T-cell (primary cell): ENCODE results near the gene ZNF664. TPM values are rescaled to one million over a fixed set of nuclear protein-coding genes. Genes with fewer than 3 reads are reported as not detected.

Experiments
- ATAC-seq, 4 experiments: fragments of 200-7000 bp in 3 of 4; fragments of 150-1000 bp in 1 of 4; cut with Tn5 transposase; replicated peaks in 1 of 4; 1 replicate in 3 of 4; 2 replicates in 1 of 4; pipeline ENCODE4 v1.10.0; 2021; ENCODE audit warnings: moderate library complexity in 3 of 4, mild to moderate bottlenecking in 2 of 4, moderate number of reproducible peaks in 1 of 4
- CTCF ChIA-PET, 2 donors: fragments of 300-600 bp; sonication (Branson Sonifier 250); formaldehyde crosslinking; loops; one replicate each; lab custom pipeline; 2022; ENCODE audit warnings: antibody characterized with exemption in 2 of 2; lab: Charles Lee
- POLR2A ChIA-PET, 2 donors: fragments of 300-600 bp; sonication (Branson Sonifier 250); formaldehyde crosslinking; loops; one replicate each; lab custom pipeline; 2022; ENCODE audit warnings: antibody characterized with exemption in 2 of 2; lab: Charles Lee
- DNase-seq, 35 experiments: peaks; one replicate each; pipeline versions ENCODE4 v3.0.0 to v3.0.0-alpha.2; 2013 to 2023
- H3K27ac ChIP-seq: one replicate; pipeline ENCODE4 v1.5.1; 2013; ENCODE audit warnings: low read length
- H3K27me3 ChIP-seq, 2 experiments: replicated peaks in 1 of 2; 1 replicate in 1 of 2; 2 replicates in 1 of 2; pipeline versions ENCODE4 v1.6.1 to v1.7.0; 2013; ENCODE audit warnings: low read length in 1 of 2, mixed read lengths in 1 of 2; ENCODE audit not compliant: control insufficient read depth in 2 of 2, insufficient read depth in 2 of 2; ENCODE audit errors: extremely low read depth in 1 of 2
- H3K36me3 ChIP-seq, 2 donors: 1 replicate in 1 of 2; 2 replicates in 1 of 2; pipeline versions ENCODE4 v1.6.1 to v1.7.0; 2013; ENCODE audit warnings: low read length in 1 of 2; ENCODE audit not compliant: control insufficient read depth in 2 of 2, insufficient read depth in 1 of 2; ENCODE audit errors: extremely low read depth in 1 of 2
- H3K4me1 ChIP-seq, 2 experiments: 1 replicate in 1 of 2; 2 replicates in 1 of 2; pipeline versions ENCODE4 v1.6.1 to v1.7.0; 2013; ENCODE audit warnings: low read length in 2 of 2, mixed read lengths in 1 of 2; ENCODE audit not compliant: insufficient read depth in 2 of 2, control insufficient read depth in 1 of 2; ENCODE audit errors: extremely low read depth in 1 of 2
- H3K4me3 ChIP-seq, 2 donors: 1 replicate in 1 of 2; 2 replicates in 1 of 2; pipeline versions ENCODE4 v1.5.1 to v1.7.0; 2013; ENCODE audit warnings: mild to moderate bottlenecking in 2 of 2, low read length in 1 of 2, moderate library complexity in 1 of 2; ENCODE audit not compliant: control insufficient read depth in 1 of 2; ENCODE audit errors: extremely low read depth in 1 of 2
- H3K9me3 ChIP-seq: 2 replicates; pipeline ENCODE4 v1.7.0; 2013
- H3K27ac Mint-ChIP-seq, 2 donors: one replicate each; pipeline ENCODE4 v1.8.0; 2020 to 2021; ENCODE audit warnings: mild to moderate bottlenecking in 2 of 2, mixed read lengths in 2 of 2
- H3K27me3 Mint-ChIP-seq, 2 donors: one replicate each; pipeline ENCODE4 v1.8.0; 2021 to 2022; ENCODE audit warnings: mixed read lengths in 2 of 2
- H3K36me3 Mint-ChIP-seq: one replicate; pipeline ENCODE4 v1.8.0; 2021; ENCODE audit warnings: mixed read lengths
- H3K4me1 Mint-ChIP-seq, 3 donors: one replicate each; pipeline ENCODE4 v1.8.0; 2020 to 2022; ENCODE audit warnings: mixed read lengths in 3 of 3, mild to moderate bottlenecking in 1 of 3
- H3K4me3 Mint-ChIP-seq, 3 donors: one replicate each; pipeline ENCODE4 v1.8.0; 2020 to 2022; ENCODE audit warnings: mild to moderate bottlenecking in 3 of 3, mixed read lengths in 3 of 3, moderate library complexity in 3 of 3
- H3K9me3 Mint-ChIP-seq, 3 donors: one replicate each; pipeline ENCODE4 v1.8.0; 2020 to 2022; ENCODE audit warnings: mixed read lengths in 3 of 3
- WGBS: methylation state at CpG from one replicate; pipeline ENCODE4 v1.1.5; 2013; ENCODE audit warnings: missing lambda C conversion rate; ENCODE audit not compliant: insufficient coverage; 5-methylcytosine and 5-hydroxymethylcytosine counted together
- total RNA-seq, 35 experiments: library from RNA in 6 of 35; stranded (reverse) in 6 of 35; fragments of 120-200 nt in 1 of 35; gene quantifications; one replicate each; pipeline versions ENCODE4 v1.2.1 to v1.2.4 and lab custom pipeline; 2013 to 2026

ZNF664 gene
- total RNA-seq, 5 donors from 2014 or later (not counting 1 experiment from before 2014, with no cell fraction given): 30.6 to 58.2 (median 56.1) TPM

- H3K27me3 ChIP-seq: no peaks in the 10 kb centered on the region
- no peak overlapping the region for H3K27ac Mint-ChIP-seq
- H3K4me3 Mint-ChIP-seq: no peak overlapping the region
- H3K9me3 ChIP-seq: no peaks in the 10 kb centered on the region
- ATAC-seq (no peak), DNase-seq (no peak)
- ChIA-PET POLR2A (no interaction called here), CTCF (no interaction called here)
- H3K9me3 Mint-ChIP-seq: no peaks in the 10 kb centered on the region
- no peaks in the 10 kb centered on the region for H3K27me3 Mint-ChIP-seq
- peaks cover 51% of the 10 kb centered on the region for H3K36me3 Mint-ChIP-seq
- no peak overlapping the region for H3K4me3 ChIP-seq
- no peaks in the 10 kb centered on the region for H3K4me1 ChIP-seq
- peaks cover 22 to 44% (median 27%) of the 10 kb centered on the region in 3 donors for H3K4me1 Mint-ChIP-seq
- H3K27ac ChIP-seq: no peak overlapping the region
- no CpG with 5 or more reads among the region's 5 CpGs for WGBS
- peaks cover 3 to 49% of the 10 kb centered on the region in 2 donors for H3K36me3 ChIP-seq
Observed at GRCh38 chr12:123989168-123989567, 16.2 kb downstream of the ZNF664 start.

GRCh38 chr12:123989753-123990152 lies 16.7 kb downstream of the ZNF664 start:
- H3K27ac ChIP-seq: no peak overlapping the region
- ChIA-PET POLR2A (no interaction called here), CTCF (no interaction called here)
- no peaks in the 10 kb centered on the region for H3K9me3 ChIP-seq
- no peaks in the 10 kb centered on the region for H3K4me1 ChIP-seq
- Mint-ChIP-seq H3K9me3 (no peaks in the 10 kb centered on the region), H3K27ac (no peak overlapping the region), H3K4me1 (peaks cover 24 to 44% (median 27%) of the 10 kb centered on the region in 3 donors), H3K27me3 (no peaks in the 10 kb centered on the region), H3K36me3 (peaks cover 51% of the 10 kb centered on the region), H3K4me3 (no peak overlapping the region)
- H3K27me3 ChIP-seq: no peaks in the 10 kb centered on the region
- no peak overlapping the region for H3K4me3 ChIP-seq
- no CpG with 5 or more reads among the region's 1 CpG for WGBS
- H3K36me3 ChIP-seq: peaks cover 3 to 49% of the 10 kb centered on the region in 2 donors
- ATAC-seq: no peak
- DNase-seq: no peak

GRCh38 chr12:123990511-123990910 lies 17.5 kb downstream of the ZNF664 start:
- no peak overlapping the region for H3K4me3 Mint-ChIP-seq
- DNase-seq (no peak), ATAC-seq (no peak)
- 89% methylated on average over 3 of the region's 4 CpGs for WGBS
- Histone ChIP-seq H3K27ac (no peak overlapping the region), H3K27me3 (no peaks in the 10 kb centered on the region), H3K9me3 (no peaks in the 10 kb centered on the region), H3K4me1 (peaks cover 0 to under 1% of the 10 kb centered on the region in 2 experiments), H3K4me3 (no peak overlapping the region), H3K36me3 (peaks cover 3 to 49% of the 10 kb centered on the region in 2 donors)
- ChIA-PET CTCF (no interaction called here), POLR2A (no interaction called here)
- no peak overlapping the region for H3K27ac Mint-ChIP-seq
- H3K9me3 Mint-ChIP-seq: no peaks in the 10 kb centered on the region
- H3K27me3 Mint-ChIP-seq: no peaks in the 10 kb centered on the region
- H3K4me1 Mint-ChIP-seq: peaks cover 31 to 47% (median 34%) of the 10 kb centered on the region in 3 donors
- peaks cover 53% of the 10 kb centered on the region for H3K36me3 Mint-ChIP-seq

DNA sequence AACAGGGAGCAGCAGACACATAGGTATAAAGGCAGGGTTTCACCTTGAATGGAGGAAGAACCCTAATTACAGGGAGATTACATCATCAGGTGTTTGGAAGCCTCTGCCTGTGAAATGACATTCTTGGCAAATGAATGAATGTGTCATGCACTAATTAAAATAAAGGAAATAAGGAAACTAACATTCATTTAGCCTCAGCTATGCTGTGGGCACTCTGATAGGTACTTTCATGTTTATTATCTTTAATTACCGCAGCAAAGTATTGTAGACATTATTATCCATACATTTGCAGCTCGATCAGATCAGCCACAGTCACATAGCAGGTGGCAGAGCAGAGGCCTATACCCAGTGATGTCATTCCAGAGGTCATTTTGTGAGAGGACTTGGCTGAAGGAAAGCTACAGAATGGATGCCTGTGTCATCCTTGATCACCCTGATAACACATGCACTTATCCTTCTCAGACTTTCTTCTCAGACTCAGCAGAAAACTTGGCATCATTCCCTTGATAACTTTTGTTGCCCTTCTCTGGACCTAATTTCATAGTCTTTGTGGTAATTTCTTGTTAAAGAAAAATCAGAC lies 18.4 kb downstream of the ZNF664 start:
- Mint-ChIP-seq H3K27ac (no peak overlapping the region), H3K4me3 (no peak overlapping the region), H3K4me1 (peaks cover 38 to 53% (median 40%) of the 10 kb centered on the region in 3 donors), H3K36me3 (peaks cover 57% of the 10 kb centered on the region), H3K9me3 (no peaks in the 10 kb centered on the region), H3K27me3 (no peaks in the 10 kb centered on the region)
- Histone ChIP-seq H3K4me1 (peaks cover 3 to 5% of the 10 kb centered on the region in 2 experiments), H3K36me3 (peaks cover 3 to 45% of the 10 kb centered on the region in 2 donors), H3K27me3 (no peaks in the 10 kb centered on the region), H3K9me3 (no peaks in the 10 kb centered on the region), H3K4me3 (no peak overlapping the region), H3K27ac (no peak overlapping the region)
- ChIA-PET CTCF (no interaction called here), POLR2A (no interaction called here)
- DNase-seq (no peak), ATAC-seq (no peak)
- WGBS: no CpG with 5 or more reads among the region's 2 CpGs

DNA sequence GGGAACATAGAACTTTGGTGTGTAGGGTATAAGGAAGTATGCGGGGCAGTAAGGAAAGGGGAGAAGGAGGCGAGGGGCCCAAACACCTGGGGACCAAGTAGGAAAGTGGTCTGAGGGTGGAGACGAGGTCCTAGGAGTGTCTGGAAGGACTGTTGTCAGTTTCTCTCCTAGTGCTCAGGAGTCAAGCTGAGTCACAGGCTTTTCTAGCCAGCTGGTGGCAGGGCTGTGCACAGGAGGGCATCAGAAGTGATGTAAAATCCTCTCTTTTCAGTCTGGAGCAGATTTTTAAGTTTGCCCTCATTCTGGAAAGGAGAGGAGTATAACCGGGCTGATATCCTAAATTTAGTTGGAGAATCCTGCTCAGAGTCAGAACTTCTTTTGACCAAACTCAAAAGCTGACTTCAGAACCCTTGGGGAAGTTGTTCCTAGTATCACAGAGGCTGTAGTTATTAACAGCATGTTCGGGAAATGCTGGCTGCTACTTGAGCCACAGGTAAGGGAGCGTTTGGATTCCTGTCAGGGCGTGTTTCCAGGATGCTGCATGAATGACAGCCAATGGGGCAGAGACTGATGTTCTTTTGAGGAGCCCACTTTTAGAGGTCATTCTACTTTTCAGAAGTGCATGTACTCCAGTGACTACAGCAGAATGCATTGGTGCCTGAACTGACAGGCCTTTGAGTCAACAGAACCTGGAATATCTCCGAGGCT lies 19.3 kb downstream of the ZNF664 start:
- ATAC-seq (no peak), DNase-seq (no peak)
- no peaks in the 10 kb centered on the region for H3K9me3 ChIP-seq
- Mint-ChIP-seq H3K27ac (no peak overlapping the region), H3K4me3 (no peak overlapping the region), H3K9me3 (no peaks in the 10 kb centered on the region), H3K4me1 (peaks cover 38 to 54% (median 42%) of the 10 kb centered on the region in 3 donors), H3K36me3 (peaks cover 59% of the 10 kb centered on the region), H3K27me3 (no peaks in the 10 kb centered on the region)
- no peak overlapping the region for H3K4me3 ChIP-seq
- H3K27me3 ChIP-seq: no peaks in the 10 kb centered on the region
- CTCF ChIA-PET: no interaction called here
- H3K36me3 ChIP-seq: peaks cover 3 to 43% of the 10 kb centered on the region in 2 donors
- H3K4me1 ChIP-seq: peaks cover 3 to 8% of the 10 kb centered on the region in 2 experiments
- POLR2A ChIA-PET: no interaction called here
- WGBS: 93% methylated on average over 7 of the region's 8 CpGs
- H3K27ac ChIP-seq: no peak overlapping the region

- Mint-ChIP-seq H3K27ac (no peak overlapping the region), H3K9me3 (no peaks in the 10 kb centered on the region), H3K36me3 (peaks cover 45% of the 10 kb centered on the region), H3K4me1 (peaks cover 39 to 52% (median 49%) of the 10 kb centered on the region in 3 donors), H3K4me3 (no peak overlapping the region), H3K27me3 (no peaks in the 10 kb centered on the region)
- 87% methylated on average over 3 of the region's 7 CpGs for WGBS
- no peaks in the 10 kb centered on the region for H3K9me3 ChIP-seq
- ChIA-PET POLR2A (no interaction called here), CTCF (interaction anchor here in 1 of 2 donors (0.6 kb wide), 1 partner anchor 144 kb away, joined by 3 read pairs; no protein-coding TSS in a partner anchor)
- H3K27me3 ChIP-seq: no peaks in the 10 kb centered on the region
- no peak overlapping the region for H3K4me3 ChIP-seq
- ATAC-seq (peak in 2 of 4 experiments; percentile 19 to 23), DNase-seq (no peak)
- H3K27ac ChIP-seq: no peak overlapping the region
- peaks cover 4 to 25% of the 10 kb centered on the region in 2 donors for H3K36me3 ChIP-seq
- peaks cover 3 to 8% of the 10 kb centered on the region in 2 experiments for H3K4me1 ChIP-seq
Observed at GRCh38 chr12:123995023-123995748, 22.2 kb downstream of the ZNF664 start.
